B cell (primary cell): ENCODE measurements around the gene CHFR. TPM values are rescaled to one million over a fixed set of nuclear protein-coding genes. Genes with fewer than 3 reads are reported as not detected.
A peak's percentile ranks its signal among the peaks of the same experiment; 100 is the strongest.

Experiments
- ATAC-seq: fragments of 200-7000 bp; cut with Tn5 transposase; one replicate; pipeline ENCODE4 v1.10.0; 2021; ENCODE audit warnings: low read depth, mild to moderate bottlenecking, moderate number of reproducible peaks, moderate library complexity
- CTCF ChIA-PET: fragments of 350-600 bp; sonication (Branson Sonifier 250); formaldehyde crosslinking; loops from one replicate; lab custom pipeline; 2021; ENCODE audit warnings: antibody characterized with exemption, inconsistent platforms; lab: Charles Lee
- POLR2A ChIA-PET: fragments of 350-600 bp; sonication (Branson Sonifier 250); formaldehyde crosslinking; loops from one replicate; lab custom pipeline; 2021; ENCODE audit warnings: antibody characterized with exemption; lab: Charles Lee
- DNase-seq: peaks from one replicate; pipeline ENCODE4 v3.0.0; 2013
- H2AFZ ChIP-seq: 2 replicates; pipeline ENCODE4 v1.6.1; 2012; ENCODE audit warnings: mild to moderate bottlenecking, low read depth, low read length; ENCODE audit not compliant: insufficient read depth, poor library complexity, severe bottlenecking
- H3K27ac ChIP-seq, 2 donors: 1 replicate in 1 of 2; 2 replicates in 1 of 2; pipeline ENCODE4 v1.5.1; 2012 to 2013; ENCODE audit warnings: low read length in 2 of 2, mild to moderate bottlenecking in 2 of 2, moderate library complexity in 1 of 2
- H3K27me3 ChIP-seq, 4 experiments: fragments of 200-600 bp in 1 of 4; sonication (generic) in 1 of 4; replicated peaks in 1 of 4; 1 replicate in 2 of 4; 2 replicates in 2 of 4; pipeline versions ENCODE4 v1.6.1 to v1.7.0; 2013 to 2016; ENCODE audit warnings: low read length in 3 of 4, mild to moderate bottlenecking in 2 of 4, mixed read lengths in 1 of 4, moderate library complexity in 1 of 4; ENCODE audit not compliant: insufficient read depth in 4 of 4, control insufficient read depth in 3 of 4; ENCODE audit errors: control extremely low read depth in 1 of 4
- H3K36me3 ChIP-seq, 2 experiments: replicated peaks in 1 of 2; 1 replicate in 1 of 2; 2 replicates in 1 of 2; pipeline versions ENCODE4 v1.6.1 to v1.7.1; 2013; ENCODE audit warnings: low read length in 1 of 2; ENCODE audit not compliant: insufficient read depth in 2 of 2, control insufficient read depth in 1 of 2; ENCODE audit errors: control extremely low read depth in 1 of 2, extremely low read depth in 1 of 2
- H3K4me1 ChIP-seq, 2 donors: fragments of 200-600 bp in 1 of 2; sonication (generic) in 1 of 2; 1 replicate in 1 of 2; 2 replicates in 1 of 2; pipeline versions ENCODE4 v1.5.1 to v1.6.1; 2013 to 2017; ENCODE audit warnings: low read length in 2 of 2; ENCODE audit not compliant: control insufficient read depth in 2 of 2, insufficient read depth in 2 of 2
- H3K4me2 ChIP-seq: replicated peaks from 2 replicates; pipeline ENCODE3; 2012; ENCODE audit warnings: mild to moderate bottlenecking, low read depth, low read length; ENCODE audit not compliant: poor library complexity, severe bottlenecking
- H3K4me3 ChIP-seq, 5 experiments: fragments of 200-600 bp in 1 of 5; sonication (generic) in 1 of 5; 1 replicate in 3 of 5; 2 replicates in 2 of 5; pipeline versions ENCODE4 v1.5.1 to v1.7.0; 2011 to 2016; ENCODE audit warnings: low read length in 4 of 5, mild to moderate bottlenecking in 4 of 5, low read depth in 2 of 5, control low read depth in 1 of 5, moderate library complexity in 1 of 5; ENCODE audit not compliant: insufficient read depth in 1 of 5; ENCODE audit errors: control extremely low read depth in 1 of 5, extremely low read depth in 1 of 5
- H3K79me2 ChIP-seq: fragments of 200-600 bp; sonication (generic); one replicate; pipeline ENCODE4 v1.6.0; 2016; ENCODE audit warnings: low read length; ENCODE audit not compliant: control insufficient read depth, insufficient read depth
- H3K9ac ChIP-seq: fragments of 200-600 bp; sonication (generic); 2 replicates; pipeline ENCODE4 v1.6.1; 2017; ENCODE audit warnings: mild to moderate bottlenecking, low read length, moderate library complexity
- H3K9me3 ChIP-seq, 3 donors: one replicate each; pipeline versions ENCODE4 v1.6.1 to v1.7.1; 2013; ENCODE audit warnings: low read length in 2 of 3; ENCODE audit not compliant: control insufficient read depth in 2 of 3, insufficient read depth in 1 of 3; ENCODE audit errors: control extremely low read depth in 1 of 3
- H4K20me1 ChIP-seq: 2 replicates; pipeline ENCODE4 v1.6.0; 2012; ENCODE audit warnings: mild to moderate bottlenecking, low read length; ENCODE audit not compliant: insufficient read depth, control insufficient read depth, poor library complexity, severe bottlenecking
- H3K27ac Mint-ChIP-seq: one replicate; pipeline ENCODE4 v1.8.0; 2021; ENCODE audit warnings: mixed read lengths
- H3K27me3 Mint-ChIP-seq: one replicate; pipeline ENCODE4 v1.8.0; 2021; ENCODE audit warnings: mixed read lengths
- H3K4me1 Mint-ChIP-seq: one replicate; pipeline ENCODE4 v1.8.0; 2021; ENCODE audit warnings: mixed read lengths
- H3K4me3 Mint-ChIP-seq: one replicate; pipeline ENCODE4 v1.8.0; 2021; ENCODE audit warnings: mixed read lengths
- H3K9me3 Mint-ChIP-seq: one replicate; pipeline ENCODE4 v1.8.0; 2022; ENCODE audit warnings: mixed read lengths; ENCODE audit not compliant: insufficient read depth
- EZH2 ChIP-seq: IDR thresholded peaks from 2 replicates; pipeline ENCODE4 v1.6.1; 2012; ENCODE audit warnings: borderline replicate concordance, low read depth, mild to moderate bottlenecking, moderate library complexity, low read length; ENCODE audit not compliant: insufficient read depth, poor library complexity, severe bottlenecking
- WGBS: methylation state at CpG from one replicate; pipeline ENCODE4 v1.1.5; 2013; ENCODE audit warnings: missing lambda C conversion rate; ENCODE audit not compliant: insufficient coverage; 5-methylcytosine and 5-hydroxymethylcytosine counted together
- intact Hi-C: fragments of 100-400 bp; cut with micrococcal nuclease; formaldehyde crosslinking; loops from one replicate; pipeline ENCODE4 v1.10.0; 2022
- polyA plus RNA-seq: library from polyadenylated mRNA; depleted of rRNA; stranded (reverse); fragments of >200 nt; gene quantifications from 2 replicates; pipeline ENCODE4 v1.2.3, GENCODE V29; 2012
- total RNA-seq, 2 donors: library from RNA; stranded (reverse); fragments of 120-200 nt in 1 of 2; gene quantifications; 1 replicate in 1 of 2; 2 replicates in 1 of 2; pipeline versions ENCODE4 v1.2.3 to v1.2.4, GENCODE V29; 2013 to 2022
- TF ChIP-seq, protein P1 (sequence below): fragments of 200-600 bp; IDR thresholded peaks from one replicate; pipeline ENCODE4 v1.8.0; 2022; ENCODE audit warnings: antibody characterized with exemption, mild to moderate bottlenecking

Gene CHFR
- total and polyA plus RNA-seq, 2 donors (not counting 1 experiment from before 2014, with no cell fraction given), result 83.8 to 92.5 TPM

DNA sequence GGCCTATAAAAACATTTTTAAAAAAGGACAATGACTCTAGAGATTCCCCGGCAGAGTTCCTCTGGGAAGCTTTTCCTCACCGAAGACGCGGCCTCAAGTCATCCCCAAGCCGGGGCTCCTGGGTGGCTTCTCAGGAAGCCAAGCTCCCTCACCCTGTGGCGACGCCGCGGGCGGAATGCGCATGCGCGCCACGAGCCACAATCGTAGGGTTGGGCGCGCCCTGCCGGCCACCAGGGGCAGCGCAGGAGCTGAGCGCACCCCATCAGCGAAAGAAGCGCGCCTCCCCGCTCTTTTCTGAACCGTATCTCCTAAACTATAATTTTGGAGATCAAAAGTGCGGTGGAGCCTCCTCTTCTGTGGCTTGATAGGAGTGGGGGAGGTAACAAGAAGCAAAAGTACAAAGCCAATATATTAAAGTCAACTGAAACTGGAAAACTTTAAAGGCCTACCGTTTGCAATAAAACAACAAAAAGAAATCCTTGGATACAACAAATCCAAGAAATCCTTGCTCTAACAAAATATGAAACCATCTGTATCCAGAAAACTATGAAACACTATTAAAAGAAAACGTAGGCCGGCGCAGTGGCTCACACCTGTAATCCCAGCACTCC, 17.4 kb upstream of the CHFR start:
- Histone ChIP-seq H3K27ac (no peak overlapping the region), H3K79me2 (no peaks in the 10 kb centered on the region), H3K9me3 (peaks cover 4 to 52% (median 6%) of the 10 kb centered on the region in 3 donors), H3K36me3 (no peaks in the 10 kb centered on the region), H3K4me3 (peak overlapping the region in 1 of 5 experiments; percentile 15), H3K27me3 (peaks cover 0 to 8% (median 2%) of the 10 kb centered on the region in 4 experiments), H2AFZ (peak overlapping the region; percentile 40), H4K20me1 (no peaks in the 10 kb centered on the region), H3K4me2 (peak overlapping the region; percentile 58), H3K9ac (no peak overlapping the region), H3K4me1 (peaks cover 5 to 24% of the 10 kb centered on the region in 2 donors)
- Mint-ChIP-seq H3K27ac (peak overlapping the region; percentile 37), H3K27me3 (peaks cover 4% of the 10 kb centered on the region), H3K4me1 (peaks cover 11% of the 10 kb centered on the region), H3K9me3 (no peaks in the 10 kb centered on the region), H3K4me3 (peak overlapping the region; percentile 47)
- ChIA-PET CTCF (interaction anchor here (0.7 to 1.6 kb wide), 13 partner anchors 12 to 150 kb away, joined by 3 to 6 read pairs (median 3); partner anchors contain the start of genes GOLGA3 and ZNF605), POLR2A (no interaction called here)
- TF ChIP-seq EZH2, result no peak
- TF ChIP-seq, protein P1, sequence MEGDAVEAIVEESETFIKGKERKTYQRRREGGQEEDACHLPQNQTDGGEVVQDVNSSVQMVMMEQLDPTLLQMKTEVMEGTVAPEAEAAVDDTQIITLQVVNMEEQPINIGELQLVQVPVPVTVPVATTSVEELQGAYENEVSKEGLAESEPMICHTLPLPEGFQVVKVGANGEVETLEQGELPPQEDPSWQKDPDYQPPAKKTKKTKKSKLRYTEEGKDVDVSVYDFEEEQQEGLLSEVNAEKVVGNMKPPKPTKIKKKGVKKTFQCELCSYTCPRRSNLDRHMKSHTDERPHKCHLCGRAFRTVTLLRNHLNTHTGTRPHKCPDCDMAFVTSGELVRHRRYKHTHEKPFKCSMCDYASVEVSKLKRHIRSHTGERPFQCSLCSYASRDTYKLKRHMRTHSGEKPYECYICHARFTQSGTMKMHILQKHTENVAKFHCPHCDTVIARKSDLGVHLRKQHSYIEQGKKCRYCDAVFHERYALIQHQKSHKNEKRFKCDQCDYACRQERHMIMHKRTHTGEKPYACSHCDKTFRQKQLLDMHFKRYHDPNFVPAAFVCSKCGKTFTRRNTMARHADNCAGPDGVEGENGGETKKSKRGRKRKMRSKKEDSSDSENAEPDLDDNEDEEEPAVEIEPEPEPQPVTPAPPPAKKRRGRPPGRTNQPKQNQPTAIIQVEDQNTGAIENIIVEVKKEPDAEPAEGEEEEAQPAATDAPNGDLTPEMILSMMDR, result peak; percentile 86
- intact Hi-C loops, result loop anchor here (1.0 kb wide), 2 partner anchors 18 to 175 kb away; partner anchors contain the start of genes CHFR and ZNF140
- DNase-seq (peak; percentile 84), ATAC-seq (peak; percentile 19)
- WGBS, result 13% methylated on average over 24 of the region's 30 CpGs

DNA sequence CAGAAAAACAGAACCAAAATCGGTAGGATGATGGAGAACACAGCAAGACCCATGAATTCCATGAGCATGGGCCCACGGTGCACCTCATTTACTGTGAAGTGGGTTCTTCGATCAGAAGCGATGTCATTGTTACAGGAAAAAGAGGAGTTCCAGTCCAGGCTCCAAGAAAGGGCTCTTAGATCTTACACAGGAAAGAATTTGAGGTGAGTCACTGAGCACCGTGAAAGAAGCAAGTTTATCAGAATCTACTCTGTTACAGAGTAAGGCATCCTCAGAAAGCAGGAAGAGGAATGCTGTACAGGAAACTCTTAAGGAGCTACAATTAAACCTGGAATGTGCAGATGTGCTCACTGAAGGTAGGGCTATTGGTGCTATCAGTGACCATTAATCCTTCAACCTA, 11.6 kb upstream of the CHFR start:
- Histone ChIP-seq H3K79me2 (no peaks in the 10 kb centered on the region), H2AFZ (no peak overlapping the region), H3K9ac (no peak overlapping the region), H3K4me3 (no peak overlapping the region), H3K4me2 (no peak overlapping the region), H3K9me3 (peaks cover 0 to 7% (median 0%) of the 10 kb centered on the region in 3 donors), H3K4me1 (no peaks in the 10 kb centered on the region), H3K27me3 (no peaks in the 10 kb centered on the region), H3K27ac (no peak overlapping the region), H3K36me3 (no peaks in the 10 kb centered on the region), H4K20me1 (no peaks in the 10 kb centered on the region)
- no peaks in the 10 kb centered on the region for H3K27me3 Mint-ChIP-seq
- intact Hi-C loops, result no loop called here
- ATAC-seq, result no peak
- WGBS, result 97% methylated on average over 5 of the region's 5 CpGs
- ChIA-PET POLR2A (no interaction called here), CTCF (no interaction called here)
- H3K4me1 Mint-ChIP-seq, result no peaks in the 10 kb centered on the region
- no peak for DNase-seq
- no peak overlapping the region for H3K4me3 Mint-ChIP-seq
- no peak overlapping the region for H3K27ac Mint-ChIP-seq
- TF ChIP-seq, protein P1, result no peak
- TF ChIP-seq EZH2, result no peak
- H3K9me3 Mint-ChIP-seq, result no peaks in the 10 kb centered on the region
